ENCODE results near the gene ONECUT3.

ONECUT3 gene

DNA sequence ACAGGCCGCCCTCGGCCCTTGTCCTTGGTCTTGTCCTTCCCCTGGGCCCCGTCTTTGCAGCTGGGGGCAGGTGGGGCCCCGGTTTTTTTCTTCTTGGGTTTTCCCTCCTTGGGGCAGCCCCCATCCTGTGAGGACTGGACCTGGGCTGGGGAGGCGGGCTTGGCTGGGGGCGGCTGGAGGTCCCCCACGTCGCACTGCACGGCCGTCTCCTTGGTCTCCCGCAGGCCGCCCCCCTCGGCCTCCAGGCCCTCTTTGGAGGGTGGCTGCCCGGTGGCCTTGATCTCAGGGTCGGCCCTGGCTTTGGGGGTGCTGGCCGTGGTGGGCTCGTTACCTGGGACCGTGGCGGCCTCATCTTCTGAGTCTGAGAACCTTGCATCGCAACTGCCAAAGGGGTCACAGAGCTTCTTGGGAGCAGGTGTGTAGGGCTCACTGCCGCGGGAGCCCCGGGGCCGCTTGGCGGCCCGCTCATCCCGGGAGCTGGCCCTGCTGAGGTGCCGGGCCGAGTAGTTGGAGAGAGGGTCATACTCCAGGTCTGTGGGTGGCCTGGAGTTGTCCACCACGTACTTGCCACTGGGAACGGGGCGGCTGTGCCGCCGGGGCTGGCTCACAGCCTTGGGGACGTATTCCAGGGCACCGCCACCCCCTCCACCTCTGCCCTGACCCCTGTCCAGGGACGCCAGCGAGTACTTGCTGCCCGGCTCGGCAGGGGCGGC is 74.4 kb downstream of the ONECUT3 start:
- H3K4me1 Mint-ChIP-seq: peaks cover 20% of the 10 kb centered on the region
- H3K27ac Mint-ChIP-seq: no peak overlapping the region
- H3K27me3 Mint-ChIP-seq (ENCODE audit: low read depth, poor library complexity): no peaks in the 10 kb centered on the region
- H3K9me3 Mint-ChIP-seq: no peaks in the 10 kb centered on the region
- no peak overlapping the region for H3K4me3 Mint-ChIP-seq
- peaks cover 23% of the 10 kb centered on the region for H3K36me3 Mint-ChIP-seq (ENCODE audit: low read depth)
- TF ChIP-seq, protein P1, sequence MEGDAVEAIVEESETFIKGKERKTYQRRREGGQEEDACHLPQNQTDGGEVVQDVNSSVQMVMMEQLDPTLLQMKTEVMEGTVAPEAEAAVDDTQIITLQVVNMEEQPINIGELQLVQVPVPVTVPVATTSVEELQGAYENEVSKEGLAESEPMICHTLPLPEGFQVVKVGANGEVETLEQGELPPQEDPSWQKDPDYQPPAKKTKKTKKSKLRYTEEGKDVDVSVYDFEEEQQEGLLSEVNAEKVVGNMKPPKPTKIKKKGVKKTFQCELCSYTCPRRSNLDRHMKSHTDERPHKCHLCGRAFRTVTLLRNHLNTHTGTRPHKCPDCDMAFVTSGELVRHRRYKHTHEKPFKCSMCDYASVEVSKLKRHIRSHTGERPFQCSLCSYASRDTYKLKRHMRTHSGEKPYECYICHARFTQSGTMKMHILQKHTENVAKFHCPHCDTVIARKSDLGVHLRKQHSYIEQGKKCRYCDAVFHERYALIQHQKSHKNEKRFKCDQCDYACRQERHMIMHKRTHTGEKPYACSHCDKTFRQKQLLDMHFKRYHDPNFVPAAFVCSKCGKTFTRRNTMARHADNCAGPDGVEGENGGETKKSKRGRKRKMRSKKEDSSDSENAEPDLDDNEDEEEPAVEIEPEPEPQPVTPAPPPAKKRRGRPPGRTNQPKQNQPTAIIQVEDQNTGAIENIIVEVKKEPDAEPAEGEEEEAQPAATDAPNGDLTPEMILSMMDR (IDR thresholded peaks at IDR 0.05): no peak
- DNase-seq: no peak

DNA sequence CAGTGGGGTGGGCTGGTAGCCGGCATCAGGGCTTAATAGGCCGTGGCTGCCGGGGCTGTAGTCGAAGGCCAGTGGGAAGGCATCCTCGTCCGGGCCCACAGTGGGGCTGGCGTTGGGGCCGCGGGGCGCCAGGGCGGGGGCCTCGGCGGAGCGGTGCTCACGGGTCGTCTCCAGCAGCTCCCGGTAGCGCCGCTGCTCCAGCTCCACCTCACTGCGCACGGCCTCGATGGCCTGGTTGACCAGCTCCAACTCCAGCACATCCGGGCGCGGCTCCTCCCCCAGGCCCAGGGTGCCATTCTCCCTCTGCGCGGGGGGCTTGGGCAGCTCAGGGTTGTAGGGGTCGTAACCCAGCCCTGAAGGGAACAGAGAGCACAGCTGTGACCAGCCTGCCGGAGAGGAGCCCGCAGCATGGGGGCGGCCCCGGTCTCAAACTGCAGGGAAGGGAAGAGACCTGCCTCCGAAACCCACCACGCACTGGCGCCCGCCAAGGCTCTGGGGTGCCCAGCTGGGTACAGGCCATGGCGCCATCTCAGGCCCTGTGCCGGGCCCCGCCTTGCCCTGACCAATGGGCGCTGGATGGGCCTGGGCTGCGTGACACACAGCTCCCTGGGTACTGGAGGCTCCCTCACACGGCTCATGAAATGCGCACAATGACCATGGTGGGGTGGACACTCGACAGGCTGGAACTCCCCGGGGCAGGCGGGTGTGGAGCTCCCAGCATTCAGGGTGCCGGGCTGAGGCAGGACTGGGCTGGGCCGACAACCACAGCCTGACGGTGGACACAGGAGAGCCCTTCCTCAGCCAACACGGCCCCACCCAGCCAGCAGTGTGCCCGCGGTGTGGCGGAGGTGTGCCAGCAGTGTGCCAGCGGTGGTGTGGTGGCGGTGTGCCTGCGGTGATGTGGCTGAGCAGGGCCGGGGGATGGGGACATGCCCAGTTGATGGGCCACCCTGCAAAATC is 75.3 kb downstream of the ONECUT3 start:
- TF ChIP-seq, protein P1 (IDR thresholded peaks at IDR 0.05): no peak
- Mint-ChIP-seq H3K4me1 (peaks cover 20% of the 10 kb centered on the region), H3K27ac (no peak overlapping the region)

DNA sequence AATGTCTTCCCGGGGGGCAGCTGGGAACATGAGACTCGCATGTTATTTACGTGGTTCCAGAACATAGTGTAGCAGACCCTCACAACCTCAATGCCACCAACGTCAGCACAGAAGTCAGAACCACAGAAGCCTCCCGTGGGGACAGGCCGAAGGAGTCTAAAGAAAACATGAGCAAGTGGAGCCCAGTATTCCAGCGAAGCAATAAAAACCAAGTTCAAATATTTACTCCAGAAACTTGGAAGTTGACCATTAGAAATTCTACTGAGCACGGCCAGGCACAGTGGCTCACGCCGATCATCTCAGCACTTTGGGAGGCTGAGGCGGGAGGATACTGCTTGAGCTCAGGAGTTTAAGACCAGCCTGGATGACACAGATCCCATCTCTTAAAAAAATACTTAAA is 76.7 kb downstream of the ONECUT3 start:
- Mint-ChIP-seq H3K9me3 (no peaks in the 10 kb centered on the region), H3K27ac (no peak overlapping the region), H3K4me3 (no peak overlapping the region), H3K27me3 (ENCODE audit: low read depth, poor library complexity) (no peaks in the 10 kb centered on the region), H3K4me1 (peaks cover 20% of the 10 kb centered on the region), H3K36me3 (ENCODE audit: low read depth) (peaks cover 18% of the 10 kb centered on the region)
- TF ChIP-seq, protein P1 (IDR thresholded peaks at IDR 0.05): no peak
- DNase-seq: no peak

More for the DNA sequence above, 75.3 kb downstream of the ONECUT3 start:
- Mint-ChIP-seq H3K27me3 (ENCODE audit: low read depth, poor library complexity) (no peaks in the 10 kb centered on the region), H3K36me3 (ENCODE audit: low read depth) (peaks cover 23% of the 10 kb centered on the region), H3K9me3 (no peaks in the 10 kb centered on the region), H3K4me3 (no peak overlapping the region)
- DNase-seq: no peak

DNA sequence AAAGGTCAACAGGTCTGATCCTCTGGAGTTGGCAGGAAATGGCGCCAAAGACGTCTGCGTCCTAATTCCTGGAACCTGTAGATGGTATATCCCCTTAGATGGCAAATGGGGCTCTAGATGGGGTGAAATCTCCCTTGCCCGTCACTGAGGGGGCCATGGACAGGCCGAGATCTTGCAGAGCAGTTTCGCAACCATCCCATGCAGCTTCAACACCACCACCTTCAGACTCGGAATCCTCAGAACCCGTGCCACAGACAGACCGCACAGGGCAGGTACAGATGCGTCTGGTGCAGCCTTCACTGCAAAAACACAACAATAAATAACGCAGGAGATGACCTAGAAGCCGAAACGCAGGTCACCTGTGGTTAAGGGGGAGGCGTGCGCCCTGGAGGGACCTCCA is 77.3 kb downstream of the ONECUT3 start:
- Mint-ChIP-seq H3K4me1 (peaks cover 20% of the 10 kb centered on the region), H3K27me3 (ENCODE audit: low read depth, poor library complexity) (no peaks in the 10 kb centered on the region), H3K36me3 (ENCODE audit: low read depth) (peaks cover 18% of the 10 kb centered on the region), H3K4me3 (no peak overlapping the region), H3K27ac (no peak overlapping the region), H3K9me3 (no peaks in the 10 kb centered on the region)
- DNase-seq: no peak
- TF ChIP-seq, protein P1 (IDR thresholded peaks at IDR 0.05): no peak

All from nephron progenitor cell (in vitro differentiated cells).